GM21360 (cell line): ENCODE measurements around the gene SUPT4H1.

Source experiments
- ATAC-seq: cut with Tn5 transposase; IDR thresholded peaks from one replicate; pipeline ENCODE4 v1.9.1; 2021; ENCODE audit warnings: mild to moderate bottlenecking, moderate library complexity; ENCODE audit not compliant: unreplicated experiment

Gene SUPT4H1

GRCh38 chr17:58320163-58320558 is 31.8 kb downstream of the SUPT4H1 start:
- no peak for ATAC-seq

- ATAC-seq: no peak
Measured at GRCh38 chr17:58319173-58320162, 32.5 kb downstream of the SUPT4H1 start.

- ATAC-seq: no peak
Measured at GRCh38 chr17:58318627-58319172, 33.3 kb downstream of the SUPT4H1 start.

GRCh38 chr17:58318065-58318481 is 33.9 kb downstream of the SUPT4H1 start:
- ATAC-seq: no peak

- ATAC-seq: no peak
Measured at GRCh38 chr17:58317421-58318064, 34.5 kb downstream of the SUPT4H1 start.

- no peak for ATAC-seq
Measured at GRCh38 chr17:58316260-58316960, 35.6 kb downstream of the SUPT4H1 start.

GRCh38 chr17:58315750-58316149 is 36.3 kb downstream of the SUPT4H1 start:
- no peak for ATAC-seq

- no peak for ATAC-seq
Measured at GRCh38 chr17:58315281-58315711, 36.7 kb downstream of the SUPT4H1 start.

GRCh38 chr17:58314706-58315015 is 37.3 kb downstream of the SUPT4H1 start:
- ATAC-seq: no peak

GRCh38 chr17:58313815-58314705 is 37.9 kb downstream of the SUPT4H1 start:
- no peak for ATAC-seq

- ATAC-seq: no peak
Measured at GRCh38 chr17:58312829-58313228, 39.2 kb downstream of the SUPT4H1 start.

GRCh38 chr17:58312021-58312630 is 39.9 kb downstream of the SUPT4H1 start:
- no peak for ATAC-seq

GRCh38 chr17:58311429-58311894 is 40.5 kb downstream of the SUPT4H1 start:
- no peak for ATAC-seq

GRCh38 chr17:58310511-58311428 is 41.2 kb downstream of the SUPT4H1 start:
- no peak for ATAC-seq

- no peak for ATAC-seq
Measured at GRCh38 chr17:58309918-58310259, 42.1 kb downstream of the SUPT4H1 start.

GRCh38 chr17:58308985-58309917 is 42.8 kb downstream of the SUPT4H1 start:
- no peak for ATAC-seq

GRCh38 chr17:58308173-58308984 is 43.6 kb downstream of the SUPT4H1 start:
- ATAC-seq: no peak
